GM11168 (cell line): ENCODE results near the gene LDLRAD3.

Source experiments
- in situ Hi-C: fragments of 300-500 bp; cut with MboI; formaldehyde crosslinking; loops from one replicate; pipeline ENCODE4 v1.12.0; 2022; ENCODE audit warnings: low sequenced_read_pairs; ENCODE audit not compliant: unreplicated experiment

The LDLRAD3 gene

DNA sequence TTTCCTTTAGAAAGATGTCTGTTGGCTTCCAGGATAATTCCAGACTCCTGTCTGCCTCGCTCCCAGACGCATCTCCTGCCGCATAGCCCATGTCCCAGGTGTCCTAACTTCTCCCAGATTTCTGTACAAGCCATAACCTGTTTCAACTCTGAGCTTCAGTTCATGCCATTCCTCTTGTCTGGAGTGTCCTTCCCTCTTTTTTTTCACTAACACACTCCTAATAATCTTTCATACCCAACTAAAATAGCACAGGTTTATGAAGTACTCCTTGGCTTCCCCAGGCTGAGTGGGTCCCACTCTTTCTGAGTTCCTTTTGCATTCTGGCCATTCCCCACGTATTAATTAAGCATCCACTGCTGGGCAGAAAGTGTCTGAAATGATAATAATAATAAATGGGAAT, 123.0 kb downstream of the LDLRAD3 start:
- in situ Hi-C loops, result no loop called here

DNA sequence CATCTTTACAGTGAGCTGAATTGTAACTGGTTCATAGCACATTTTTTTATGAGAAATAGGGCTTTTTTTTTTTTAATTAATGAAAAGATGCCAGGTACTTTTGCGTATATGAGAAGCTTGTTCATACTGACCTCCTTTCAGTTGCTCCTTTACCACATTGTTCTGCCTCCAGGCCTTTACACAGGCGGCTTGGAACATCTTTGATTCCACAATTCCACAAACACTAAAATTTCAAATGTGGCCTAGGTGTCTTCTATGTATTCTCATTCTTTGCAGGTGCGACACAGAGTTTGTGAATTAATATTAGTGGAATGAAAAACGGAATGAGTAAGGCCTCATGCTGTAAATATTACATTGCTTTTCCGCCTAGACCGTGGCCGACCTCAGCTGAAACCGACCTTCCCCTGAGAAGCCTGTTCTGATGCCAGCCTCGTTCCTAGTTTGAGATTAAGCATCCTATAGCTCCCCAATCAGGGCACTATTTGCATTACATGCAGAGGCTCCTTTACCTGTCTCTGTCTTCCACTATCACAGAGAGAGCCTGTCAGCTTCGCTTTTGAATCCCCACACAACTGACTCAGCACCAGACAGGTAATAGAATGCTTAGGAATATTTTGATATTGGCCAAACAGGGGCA, 125.8 kb downstream of the LDLRAD3 start:
- in situ Hi-C loops, result no loop called here

DNA sequence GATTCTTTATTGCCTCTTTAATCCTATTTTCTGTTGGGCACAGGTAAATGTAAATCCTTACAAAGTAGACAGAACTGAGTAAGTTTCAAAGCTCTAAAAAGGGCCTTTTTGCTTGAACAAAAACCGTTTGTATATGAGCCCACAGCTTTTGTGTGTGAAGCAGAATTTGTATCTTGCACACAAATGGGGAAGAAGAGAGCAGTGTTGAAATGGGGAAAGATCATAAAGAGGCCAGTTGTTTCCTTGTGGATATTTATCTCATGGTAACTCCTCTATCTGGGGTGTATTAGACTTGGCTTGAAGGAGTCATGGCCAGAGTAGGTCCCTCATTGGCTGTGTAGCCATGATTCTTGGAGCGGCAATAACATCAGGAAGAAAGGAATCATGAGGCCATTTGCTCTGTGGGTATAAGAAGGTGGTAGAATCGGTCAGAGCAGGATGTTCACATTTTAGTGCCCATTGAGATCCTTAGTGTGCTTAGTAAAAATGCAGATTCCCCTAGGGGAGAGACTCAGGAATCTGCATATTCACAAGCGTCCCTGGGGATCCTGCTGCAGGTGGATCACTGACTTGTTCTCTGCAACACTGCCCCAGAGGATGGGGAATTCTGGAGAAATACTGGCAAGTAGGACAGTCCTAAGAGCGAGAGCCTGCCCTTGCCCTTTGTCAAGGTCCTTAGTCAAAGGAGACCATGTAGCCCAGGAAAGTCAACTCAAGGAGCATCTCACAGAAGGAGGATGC, 126.5 kb downstream of the LDLRAD3 start:
- in situ Hi-C loops, result no loop called here

DNA sequence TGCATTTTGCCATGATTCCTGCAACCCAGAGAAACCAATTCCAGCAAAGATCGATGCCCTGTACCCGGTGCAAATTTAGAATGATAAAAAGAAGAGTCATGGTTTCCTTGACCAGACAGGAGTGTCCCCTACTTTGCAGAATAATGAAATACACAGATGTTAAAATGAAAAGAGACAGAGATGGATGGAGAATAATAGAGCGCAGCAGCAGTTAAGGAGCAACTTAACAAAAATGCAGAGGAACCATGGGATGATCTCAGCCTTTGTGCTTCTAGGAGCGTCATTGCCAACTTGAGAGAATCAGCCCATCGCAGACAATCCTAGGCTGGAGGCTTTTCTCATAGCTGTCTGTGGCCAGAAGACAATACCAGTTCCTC, 127.1 kb downstream of the LDLRAD3 start:
- in situ Hi-C loops, result no loop called here

DNA sequence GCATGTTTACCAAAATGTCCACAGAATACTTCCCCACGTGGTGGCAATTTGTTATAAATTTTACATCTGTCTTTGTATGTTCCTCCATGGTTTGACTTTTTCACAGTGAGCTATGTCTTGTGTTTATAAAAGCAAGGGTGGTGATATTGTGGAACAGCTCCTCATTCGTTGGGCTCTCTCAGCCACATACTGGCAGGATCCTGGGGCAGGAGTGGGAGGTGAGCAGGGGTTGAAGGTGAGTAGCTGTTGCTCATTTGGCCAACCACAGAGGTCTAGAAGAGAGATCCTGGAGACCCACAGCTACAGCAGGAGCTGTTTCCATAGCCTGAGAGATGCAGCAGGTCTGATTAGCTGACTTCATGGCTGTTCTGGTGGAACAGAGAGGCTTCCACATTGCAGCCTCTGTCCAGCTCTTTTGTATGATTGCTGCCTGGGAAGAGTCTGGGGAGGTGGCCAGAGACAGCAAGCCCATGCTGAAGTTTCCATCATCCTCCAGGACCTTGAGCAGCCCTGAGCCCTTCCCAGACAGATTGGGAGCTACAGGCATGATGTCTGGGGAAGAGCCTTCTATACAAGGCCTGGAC, 128.1 kb downstream of the LDLRAD3 start:
- in situ Hi-C loops, result no loop called here

- in situ Hi-C loops, result no loop called here
Observed at GRCh38 chr11:36073411-36074203, 129.7 kb downstream of the LDLRAD3 start.

DNA sequence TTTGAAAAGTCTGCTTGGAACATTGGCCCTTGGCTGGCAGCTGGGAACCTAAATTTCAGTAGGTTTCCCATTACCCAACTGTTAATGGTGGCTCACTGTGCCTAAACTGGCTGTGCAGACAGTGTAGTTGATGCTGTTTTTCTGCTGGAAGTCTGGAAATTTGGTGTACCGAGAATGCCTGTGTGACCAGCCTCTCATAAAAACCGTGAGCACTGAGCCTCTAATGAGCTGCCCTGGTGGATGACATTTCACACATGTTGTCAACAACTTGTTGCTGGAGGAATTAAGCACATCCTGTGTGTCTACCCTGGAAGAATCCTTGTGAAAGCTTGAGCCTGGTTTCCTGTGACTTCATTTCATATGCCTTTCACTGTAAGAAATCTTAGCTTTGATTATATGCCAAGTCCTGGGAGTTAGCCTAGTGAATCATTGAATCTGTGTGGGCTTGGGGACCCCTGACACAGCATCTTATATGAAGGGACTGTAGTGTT, 131.1 kb downstream of the LDLRAD3 start:
- in situ Hi-C loops, result no loop called here

DNA sequence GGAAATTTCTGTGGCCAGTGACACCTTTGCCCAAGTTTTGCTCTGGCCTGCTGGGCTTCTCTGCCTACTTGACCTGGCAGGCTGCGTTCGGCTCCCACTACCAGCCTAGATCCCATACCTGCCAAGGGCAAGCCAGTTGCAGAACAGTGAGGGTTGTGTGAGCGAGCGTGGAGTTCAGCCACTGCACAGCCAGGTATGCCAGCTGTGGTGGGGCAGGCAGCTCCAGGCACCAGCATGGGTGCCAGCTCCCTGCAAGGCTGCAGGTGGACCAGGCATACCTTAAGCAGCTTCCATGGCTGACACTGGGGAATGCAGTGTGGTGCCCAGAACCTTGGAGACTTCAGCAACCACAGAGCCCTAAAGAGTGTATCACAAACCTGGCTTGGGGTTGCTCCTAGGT, 133.5 kb downstream of the LDLRAD3 start:
- in situ Hi-C loops, result no loop called here

- in situ Hi-C loops, result no loop called here
Observed at GRCh38 chr11:36077886-36078685, 134.2 kb downstream of the LDLRAD3 start.

DNA sequence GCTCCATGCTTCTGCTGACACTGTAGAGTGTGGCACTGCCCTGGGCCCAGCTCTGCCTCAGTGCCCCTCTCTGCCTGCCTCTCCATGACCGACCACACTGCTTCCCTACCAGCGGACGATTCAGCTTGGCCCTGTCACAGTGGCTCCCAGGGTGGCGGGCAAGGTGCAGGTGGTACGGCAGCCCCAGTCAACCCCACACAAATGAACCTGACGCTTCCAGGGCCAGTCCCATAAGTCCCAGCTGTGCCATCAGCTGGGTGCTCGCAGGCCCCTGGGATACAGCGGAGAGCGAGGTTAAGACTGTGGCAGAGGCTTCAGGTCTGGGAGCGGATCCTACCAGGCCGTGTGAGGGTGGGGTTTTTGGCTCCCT, 134.8 kb downstream of the LDLRAD3 start:
- in situ Hi-C loops, result no loop called here

DNA sequence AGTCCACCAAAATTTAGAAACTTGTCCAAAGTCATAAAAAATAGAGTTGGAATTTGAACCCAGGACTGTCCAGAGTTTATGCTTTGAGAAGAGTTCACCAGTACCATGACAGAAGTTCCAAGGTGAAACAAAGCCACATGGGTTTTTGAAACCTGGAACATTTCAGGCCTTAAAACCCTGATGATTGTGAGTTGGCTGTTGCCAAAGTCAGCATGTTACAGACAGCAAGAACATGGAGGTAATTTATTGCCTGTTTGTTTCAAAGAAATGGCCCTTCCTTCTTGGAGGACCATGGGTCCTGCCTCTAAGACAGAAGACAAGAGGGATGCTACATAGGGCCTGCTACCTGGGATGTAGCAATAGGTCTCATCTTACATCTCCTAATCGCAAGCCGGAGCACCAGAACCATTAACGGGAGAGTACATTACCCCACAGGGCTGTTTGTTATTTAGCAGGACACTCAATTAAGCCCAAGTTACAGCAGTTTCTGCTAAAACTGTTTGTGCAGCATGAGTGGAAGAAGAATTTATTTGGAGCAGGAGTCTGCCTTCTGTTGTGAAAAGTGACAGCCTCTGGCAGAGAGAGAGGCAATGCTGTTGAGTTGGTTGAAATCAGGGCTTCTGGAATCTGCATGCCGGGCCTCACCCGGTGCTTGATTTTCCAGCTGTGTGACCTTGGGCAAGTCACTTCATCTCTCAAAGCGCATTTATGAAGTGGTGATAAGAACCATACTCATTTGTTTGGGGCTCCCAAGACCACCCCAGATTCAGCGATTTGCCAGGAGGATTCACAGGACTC, 136.2 kb downstream of the LDLRAD3 start:
- in situ Hi-C loops, result no loop called here

GRCh38 chr11:36081274-36081945, 137.5 kb downstream of the LDLRAD3 start:
- in situ Hi-C loops, result no loop called here

DNA sequence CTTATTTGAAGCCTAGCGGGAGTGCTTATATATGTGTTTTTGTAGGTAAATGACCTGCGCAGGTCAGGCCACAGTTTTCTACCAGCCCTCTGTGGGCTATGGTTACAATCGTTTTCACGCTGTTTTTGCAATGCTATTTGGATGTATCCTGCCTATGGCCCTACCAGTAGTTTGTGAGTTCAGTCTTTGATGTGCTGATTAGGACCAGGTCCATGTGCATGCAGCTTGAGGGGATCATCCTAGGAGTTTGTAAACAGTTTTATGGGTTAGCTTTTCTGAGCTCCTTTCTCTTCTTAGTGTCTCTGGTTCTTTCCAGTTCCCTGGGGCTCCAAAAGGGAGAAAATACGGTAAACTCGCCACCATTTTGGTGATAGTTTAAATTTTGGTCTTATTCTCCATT, 142.5 kb downstream of the LDLRAD3 start:
- in situ Hi-C loops, result no loop called here

- in situ Hi-C loops, result no loop called here
Observed at GRCh38 chr11:36088266-36088972, 144.6 kb downstream of the LDLRAD3 start.

DNA sequence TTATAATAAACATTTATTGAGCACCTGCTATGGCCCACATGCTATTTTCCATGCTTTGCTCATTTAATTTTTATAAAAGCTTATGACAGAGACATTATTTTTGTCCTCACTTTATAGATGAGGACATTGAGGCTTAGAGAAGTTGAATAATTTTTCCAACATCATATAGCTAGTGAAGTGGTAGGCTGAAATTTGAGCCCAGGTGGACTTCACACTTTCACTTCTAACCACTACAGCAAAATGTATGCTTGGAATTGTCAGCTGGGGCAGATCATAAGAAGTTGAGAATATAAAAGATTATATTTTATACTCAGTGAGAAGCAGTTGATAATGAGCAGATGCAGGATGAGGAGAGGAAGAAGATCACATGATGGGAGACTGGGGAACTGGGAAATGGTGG, 146.1 kb downstream of the LDLRAD3 start:
- in situ Hi-C loops, result no loop called here

DNA sequence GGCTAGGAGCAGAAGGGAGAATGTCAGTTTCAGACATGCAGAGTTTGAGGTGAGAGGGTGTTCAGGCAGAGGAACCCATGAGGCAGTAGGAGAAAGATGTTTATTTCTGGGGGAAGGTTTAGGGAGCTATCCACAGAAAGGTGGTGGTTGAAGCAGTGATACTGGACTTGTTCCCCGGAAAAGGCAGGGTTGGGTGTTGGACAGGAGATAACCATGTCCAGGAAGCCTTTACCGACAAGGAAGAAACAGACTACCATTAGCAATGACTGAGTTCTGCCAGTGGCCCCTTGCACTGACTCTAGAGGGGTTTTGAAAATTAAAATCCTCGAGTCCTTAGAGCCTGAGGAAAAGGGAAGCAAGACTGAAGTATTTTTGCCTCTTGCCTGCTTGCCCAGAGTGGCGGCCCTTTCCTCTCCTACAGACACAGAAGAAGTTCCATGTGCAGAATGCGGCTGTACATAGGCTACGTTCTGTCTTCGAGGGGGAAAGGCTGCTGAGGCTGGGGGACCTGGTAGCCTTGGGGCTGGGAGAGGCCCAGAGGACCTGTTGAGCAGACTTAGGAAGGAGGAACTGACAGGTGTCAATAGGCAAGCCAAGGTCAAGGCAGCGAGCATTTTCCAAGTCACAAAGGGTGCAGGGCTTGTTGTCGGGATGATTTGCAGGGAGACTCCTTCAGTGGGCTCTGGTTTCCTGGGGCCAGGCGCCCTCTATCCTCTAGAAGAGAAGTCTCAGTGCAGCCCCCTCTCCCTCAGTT, 146.7 kb downstream of the LDLRAD3 start:
- in situ Hi-C loops, result no loop called here

GRCh38 chr11:36091256-36091811, 147.5 kb downstream of the LDLRAD3 start:
- in situ Hi-C loops, result no loop called here
